NK-92 (cell line): Measurements from ENCODE around the gene CCDC47.
"Not testable (repeated sequence)": the region's sequence is repeated elsewhere in the genome, so short reads cannot be mapped to it uniquely, and the experiment has no call there.

ENCODE experiments used
- DNase-seq: peaks from one replicate; lab custom pipeline; 2025; ENCODE audit not compliant: unreplicated experiment; lab: John Stamatoyannopoulos, UW

The CCDC47 gene

GRCh38 chr17:63740464-63741142, 32.8 kb downstream of the CCDC47 start:
- no peak for DNase-seq

GRCh38 chr17:63735691-63736090, 37.7 kb downstream of the CCDC47 start:
- no peak for DNase-seq

- DNase-seq: no peak
Measured at GRCh38 chr17:63722403-63722802, 51.0 kb downstream of the CCDC47 start.

GRCh38 chr17:63720194-63720593, 53.2 kb downstream of the CCDC47 start:
- DNase-seq: not testable (repeated sequence)

- no peak for DNase-seq
Measured at GRCh38 chr17:63718988-63719387, 54.4 kb downstream of the CCDC47 start.

GRCh38 chr17:63716426-63716825, 57.0 kb downstream of the CCDC47 start:
- no peak for DNase-seq

- DNase-seq: no peak
Measured at GRCh38 chr17:63714550-63715277, 58.7 kb downstream of the CCDC47 start.

GRCh38 chr17:63709110-63709509, 64.3 kb downstream of the CCDC47 start:
- DNase-seq: no peak

GRCh38 chr17:63707151-63707550, 66.2 kb downstream of the CCDC47 start:
- no peak for DNase-seq

- no peak for DNase-seq
Measured at GRCh38 chr17:63706336-63707082, 66.9 kb downstream of the CCDC47 start.

- DNase-seq: no peak
Measured at GRCh38 chr17:63705657-63706056, 67.7 kb downstream of the CCDC47 start.

GRCh38 chr17:63704836-63705235, 68.6 kb downstream of the CCDC47 start:
- no peak for DNase-seq

- DNase-seq: no peak
Measured at GRCh38 chr17:63704259-63704576, 69.2 kb downstream of the CCDC47 start.

- no peak for DNase-seq
Measured at GRCh38 chr17:63703556-63704258, 69.7 kb downstream of the CCDC47 start.

GRCh38 chr17:63703029-63703428, 70.4 kb downstream of the CCDC47 start:
- no peak for DNase-seq

- DNase-seq: no peak
Measured at GRCh38 chr17:63702721-63703015, 70.7 kb downstream of the CCDC47 start.

GRCh38 chr17:63701868-63702720, 71.3 kb downstream of the CCDC47 start:
- no peak for DNase-seq

GRCh38 chr17:63701456-63701820, 72.0 kb downstream of the CCDC47 start:
- DNase-seq: no peak

- no peak for DNase-seq
Measured at GRCh38 chr17:63700528-63701455, 72.6 kb downstream of the CCDC47 start.
